Measurements from ENCODE around the gene KIF15. TPM values are rescaled to one million over a fixed set of nuclear protein-coding genes. Genes with fewer than 3 reads are reported as not detected.
"Not testable (repeated sequence)": the region's sequence is repeated elsewhere in the genome, so short reads cannot be mapped to it uniquely, and the experiment has no call there.

Gene KIF15
- total RNA-seq, 2 experiments from 2014 or later: 52.5 to 53.2 TPM

DNA sequence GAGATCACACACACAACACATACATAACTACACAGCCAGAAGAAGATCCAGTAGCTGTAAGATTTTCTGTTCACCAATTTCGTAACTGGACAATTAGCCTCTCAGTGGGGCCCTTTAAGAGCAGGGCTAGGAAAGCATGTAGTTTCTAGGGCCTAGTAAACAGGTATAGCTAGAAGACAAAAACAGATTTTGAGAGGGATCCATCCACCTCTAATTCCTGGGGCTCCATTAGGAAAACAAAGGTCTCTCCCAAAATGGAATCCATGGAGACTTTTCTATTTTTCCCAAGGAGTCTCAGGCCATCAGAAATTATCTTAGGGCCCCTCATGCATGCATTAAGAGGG lies 10.5 kb downstream of the KIF15 start:
- Mint-ChIP-seq H3K36me3 (ENCODE audit: low read depth) (peaks cover 90% of the 10 kb centered on the region), H3K4me1 (peaks cover 2% of the 10 kb centered on the region), H3K4me3 (no peak overlapping the region), H3K27me3 (no peaks in the 10 kb centered on the region), H3K9me3 (peaks cover 41% of the 10 kb centered on the region), H3K27ac (no peak overlapping the region)
- POLR2A ChIA-PET: interaction anchor here (0.8 to 1.1 kb wide), 3 partner anchors 9 to 79 kb away, joined by 3 to 5 read pairs (median 3); partner anchors contain the start of genes KIAA1143 and KIF15
- no peak for DNase-seq
- CTCF ChIA-PET: no interaction called here

DNA sequence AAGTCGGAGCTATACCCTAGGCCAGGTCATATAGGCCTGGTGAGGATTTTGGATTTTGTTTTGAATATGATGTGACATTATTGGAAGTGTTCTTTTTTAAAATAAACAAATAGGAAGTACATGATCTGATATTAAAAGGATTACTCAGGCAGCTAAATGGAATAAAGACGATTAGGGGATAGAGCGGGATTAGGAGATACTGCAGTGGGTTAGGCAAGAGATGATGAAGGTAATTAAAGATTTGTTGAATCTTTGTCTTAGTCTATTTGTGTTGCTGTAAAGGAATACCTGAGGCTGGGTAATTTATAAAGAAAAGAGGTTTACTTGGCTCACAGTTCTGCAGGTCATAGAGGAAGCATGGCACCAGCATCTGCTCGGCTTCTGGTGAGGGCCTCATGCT lies 21.3 kb downstream of the KIF15 start:
- no peaks in the 10 kb centered on the region for H3K27me3 Mint-ChIP-seq
- ChIA-PET POLR2A (no interaction called here), CTCF (no interaction called here)
- H3K36me3 Mint-ChIP-seq (ENCODE audit: low read depth): peaks cover 82% of the 10 kb centered on the region
- H3K9me3 Mint-ChIP-seq: no peaks in the 10 kb centered on the region
- H3K27ac Mint-ChIP-seq: no peak overlapping the region
- no peak for DNase-seq
- H3K4me3 Mint-ChIP-seq: no peak overlapping the region
- H3K4me1 Mint-ChIP-seq: no peaks in the 10 kb centered on the region

DNA sequence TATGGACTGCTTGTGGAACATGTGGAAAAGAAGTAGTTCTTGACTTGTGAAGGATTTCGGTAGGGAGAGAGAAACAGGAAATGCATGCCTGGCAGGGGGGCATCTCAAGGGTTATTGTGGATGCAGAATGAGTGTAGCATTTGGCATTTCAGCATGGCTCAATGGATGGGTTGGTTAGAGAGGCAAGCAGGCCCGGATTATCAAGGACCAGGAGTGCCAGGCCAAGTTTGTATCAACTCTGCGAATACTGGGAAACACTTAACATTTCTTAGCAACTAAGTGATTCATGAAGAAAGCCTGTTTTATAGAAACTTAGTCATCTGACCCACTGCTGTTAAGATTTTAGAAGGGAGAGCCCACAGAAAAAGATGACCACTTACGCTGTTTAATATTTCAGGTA lies 33.6 kb downstream of the KIF15 start:
- Mint-ChIP-seq H3K4me1 (no peaks in the 10 kb centered on the region), H3K36me3 (ENCODE audit: low read depth) (peaks cover 63% of the 10 kb centered on the region), H3K27ac (peak overlapping the region; percentile 3), H3K4me3 (no peak overlapping the region), H3K27me3 (no peaks in the 10 kb centered on the region), H3K9me3 (no peaks in the 10 kb centered on the region)
- no peak for DNase-seq
- CTCF ChIA-PET: no interaction called here
- POLR2A ChIA-PET: interaction anchor here (2.0 kb wide), 1 partner anchor 33 kb away, joined by 8 read pairs; the partner anchor contains the start of genes KIAA1143 and KIF15

DNA sequence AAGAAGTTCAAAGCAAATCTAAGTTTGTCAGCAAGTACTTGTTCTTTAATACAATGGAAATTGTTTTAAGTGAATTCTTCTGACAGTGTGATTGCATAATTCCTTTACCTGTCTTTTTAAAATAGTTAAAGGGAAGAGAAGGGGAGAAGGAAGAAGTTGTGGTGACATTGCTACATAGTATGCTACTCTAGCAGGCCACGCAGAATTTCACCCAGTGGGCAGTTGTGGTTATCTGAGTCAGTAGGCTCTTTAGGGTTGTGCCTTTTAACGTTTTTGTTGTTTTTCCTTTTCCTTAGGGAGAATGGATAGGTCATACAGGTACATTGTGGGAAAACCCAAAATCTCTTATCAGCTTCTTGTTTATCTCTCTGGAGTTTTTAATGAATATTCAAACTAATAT lies 40.4 kb downstream of the KIF15 start:
- Mint-ChIP-seq H3K36me3 (ENCODE audit: low read depth) (peaks cover 66% of the 10 kb centered on the region), H3K27ac (no peak overlapping the region), H3K9me3 (no peaks in the 10 kb centered on the region), H3K4me3 (no peak overlapping the region), H3K27me3 (no peaks in the 10 kb centered on the region), H3K4me1 (no peaks in the 10 kb centered on the region)
- CTCF ChIA-PET: no interaction called here
- POLR2A ChIA-PET: no interaction called here
- no peak for DNase-seq

DNA sequence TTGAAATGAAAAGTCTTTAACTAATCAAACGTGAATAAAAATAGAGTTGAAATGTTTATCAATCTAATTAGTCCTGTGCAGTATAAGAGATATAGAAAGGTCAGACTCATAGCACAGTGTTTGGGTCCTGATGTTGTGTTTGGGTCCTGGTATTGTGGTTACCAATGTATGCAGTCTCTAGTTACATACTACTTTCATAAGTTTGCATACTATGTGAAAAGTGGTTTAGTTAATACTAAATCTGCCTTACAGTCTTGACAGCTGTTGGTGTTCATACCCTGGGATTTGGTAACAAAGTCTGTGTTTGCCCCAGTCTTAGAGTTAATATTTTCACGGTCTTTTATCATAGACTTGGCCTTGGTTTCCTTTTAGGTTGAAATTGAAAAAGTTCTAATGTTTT lies 41.7 kb downstream of the KIF15 start:
- ChIA-PET CTCF (no interaction called here), POLR2A (no interaction called here)
- H3K36me3 Mint-ChIP-seq (ENCODE audit: low read depth): peaks cover 67% of the 10 kb centered on the region
- H3K4me3 Mint-ChIP-seq: no peak overlapping the region
- DNase-seq: no peak
- no peaks in the 10 kb centered on the region for H3K27me3 Mint-ChIP-seq
- H3K27ac Mint-ChIP-seq: no peak overlapping the region
- no peaks in the 10 kb centered on the region for H3K4me1 Mint-ChIP-seq
- H3K9me3 Mint-ChIP-seq: no peaks in the 10 kb centered on the region

DNA sequence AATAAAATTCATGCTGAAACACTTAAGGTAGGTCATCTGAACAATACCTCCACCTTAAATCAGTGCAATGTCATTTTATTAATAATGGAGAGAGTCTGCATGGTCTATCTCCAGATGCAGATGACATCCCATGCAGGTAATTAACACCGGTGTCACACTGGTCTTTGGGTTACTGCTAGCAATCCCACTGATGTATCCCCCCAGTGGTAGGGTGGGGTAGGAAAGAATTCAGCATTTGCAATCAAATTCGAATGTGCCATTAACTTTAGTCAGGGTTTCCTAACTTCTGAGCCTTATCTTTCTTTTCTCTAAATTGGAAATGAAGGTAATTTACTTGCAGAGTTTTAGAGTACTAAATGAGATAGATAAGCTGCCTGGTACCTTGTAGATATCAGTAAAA lies 44.4 kb downstream of the KIF15 start:
- Mint-ChIP-seq H3K36me3 (ENCODE audit: low read depth) (peaks cover 62% of the 10 kb centered on the region), H3K4me3 (no peak overlapping the region), H3K27me3 (no peaks in the 10 kb centered on the region), H3K27ac (no peak overlapping the region), H3K4me1 (no peaks in the 10 kb centered on the region), H3K9me3 (no peaks in the 10 kb centered on the region)
- ChIA-PET CTCF (no interaction called here), POLR2A (no interaction called here)
- no peak for DNase-seq

DNA sequence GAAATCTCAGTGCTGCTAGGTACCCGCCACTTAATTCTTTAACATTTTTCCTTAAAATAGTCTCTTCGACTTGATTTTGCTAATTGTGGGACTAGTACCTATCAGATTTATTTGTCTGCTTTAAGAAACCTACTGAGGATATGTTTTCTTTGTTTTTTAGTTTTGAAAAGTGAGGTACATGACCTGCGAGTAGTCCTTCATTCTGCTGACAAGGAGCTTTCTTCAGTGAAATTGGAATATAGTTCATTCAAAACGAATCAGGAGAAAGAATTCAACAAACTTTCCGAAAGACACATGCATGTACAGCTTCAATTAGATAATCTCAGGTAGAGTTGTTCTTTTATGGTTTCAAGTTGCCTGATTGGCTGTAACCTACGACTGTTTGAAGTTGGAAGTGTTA lies 53.2 kb downstream of the KIF15 start:
- Mint-ChIP-seq H3K36me3 (ENCODE audit: low read depth) (peaks cover 80% of the 10 kb centered on the region), H3K27ac (no peak overlapping the region), H3K27me3 (no peaks in the 10 kb centered on the region), H3K9me3 (peaks cover 17% of the 10 kb centered on the region), H3K4me3 (no peak overlapping the region), H3K4me1 (no peaks in the 10 kb centered on the region)
- ChIA-PET CTCF (no interaction called here), POLR2A (no interaction called here)
- no peak for DNase-seq

DNA sequence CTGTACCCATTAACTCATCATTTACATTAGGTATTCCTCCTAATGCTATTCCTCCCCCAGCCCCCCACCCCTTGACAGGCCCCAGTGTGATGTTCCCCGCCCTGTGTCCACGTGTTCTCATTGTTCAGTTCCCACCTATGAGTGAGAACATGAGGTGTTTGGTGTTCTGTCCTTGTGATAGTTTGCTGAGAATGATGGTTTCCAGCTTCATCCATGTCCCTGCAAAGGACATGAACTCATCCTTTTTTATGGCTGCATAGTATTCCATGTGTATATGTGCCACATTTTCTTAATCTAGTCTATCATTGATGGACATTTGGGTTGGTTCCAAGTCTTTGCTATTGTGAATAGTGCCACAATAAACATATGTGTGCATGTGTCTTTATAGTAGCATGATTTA lies 54.7 kb downstream of the KIF15 start:
- H3K4me3 Mint-ChIP-seq, CTCF ChIA-PET, H3K4me1 Mint-ChIP-seq, H3K27me3 Mint-ChIP-seq, DNase-seq, H3K27ac Mint-ChIP-seq, POLR2A ChIA-PET: not testable (repeated sequence)
- peaks cover 80% of the 10 kb centered on the region for H3K36me3 Mint-ChIP-seq (ENCODE audit: low read depth)
- H3K9me3 Mint-ChIP-seq: peaks cover 20% of the 10 kb centered on the region

DNA sequence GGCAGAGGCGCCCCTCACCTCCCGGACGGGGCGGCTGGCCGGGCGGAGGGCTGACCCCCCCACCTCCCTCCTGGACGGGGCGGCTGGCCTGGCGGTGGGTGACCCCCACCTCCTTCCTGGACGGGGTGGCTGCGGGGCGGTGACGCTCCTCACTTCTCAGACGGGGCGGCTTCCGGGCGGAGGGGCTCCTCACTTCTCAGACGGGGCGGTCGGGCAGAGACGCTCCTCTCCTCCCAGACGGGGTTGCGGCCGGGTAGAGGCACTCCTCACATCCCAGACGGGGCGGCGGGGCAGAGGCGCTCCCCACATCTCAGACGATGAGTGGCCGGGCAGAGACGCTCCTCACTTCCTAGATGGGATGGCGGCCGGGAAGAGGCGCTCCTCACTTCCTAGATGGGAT lies 59.6 kb downstream of the KIF15 start:
- DNase-seq, CTCF ChIA-PET, H3K27ac Mint-ChIP-seq, H3K27me3 Mint-ChIP-seq, H3K4me1 Mint-ChIP-seq, H3K4me3 Mint-ChIP-seq, POLR2A ChIA-PET: not testable (repeated sequence)
- Mint-ChIP-seq H3K9me3 (peaks cover 24% of the 10 kb centered on the region), H3K36me3 (ENCODE audit: low read depth) (peaks cover 87% of the 10 kb centered on the region)

DNA sequence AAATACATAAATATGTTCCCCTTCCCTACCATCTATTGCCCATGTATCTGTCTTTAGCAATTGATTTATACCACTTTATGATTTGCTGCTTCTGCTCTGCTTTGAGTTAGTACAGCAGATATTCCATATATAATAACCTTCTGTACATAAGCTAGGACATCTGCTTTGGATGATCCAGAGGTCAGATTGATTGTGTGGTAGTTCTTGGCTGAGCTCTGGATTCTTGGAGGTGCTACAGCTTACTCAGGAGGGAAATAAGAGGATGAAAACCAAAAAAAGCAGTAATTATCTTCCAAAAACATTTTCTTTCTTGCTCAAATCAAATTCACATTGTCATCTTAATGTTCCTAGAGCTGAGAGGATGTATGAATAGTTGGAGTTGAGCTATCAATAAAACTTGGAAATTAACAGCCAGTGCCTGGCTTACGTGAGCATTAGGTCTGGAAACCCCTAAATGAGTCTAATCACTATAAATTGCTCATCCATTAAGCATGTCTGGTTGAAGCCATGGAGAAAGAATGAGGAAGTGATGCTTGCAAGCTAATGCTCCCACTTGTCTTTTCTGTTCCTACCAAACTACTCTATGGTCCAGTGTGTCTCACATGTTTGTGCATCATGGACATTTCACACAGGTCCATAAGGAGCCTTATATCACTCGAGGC lies 63.8 kb downstream of the KIF15 start:
- Mint-ChIP-seq H3K4me3 (no peak overlapping the region), H3K27me3 (no peaks in the 10 kb centered on the region), H3K9me3 (peaks cover 5% of the 10 kb centered on the region), H3K36me3 (ENCODE audit: low read depth) (peaks cover 78% of the 10 kb centered on the region), H3K4me1 (peaks cover 1% of the 10 kb centered on the region), H3K27ac (no peak overlapping the region)
- CTCF ChIA-PET: no interaction called here
- POLR2A ChIA-PET: no interaction called here
- no peak for DNase-seq

DNA sequence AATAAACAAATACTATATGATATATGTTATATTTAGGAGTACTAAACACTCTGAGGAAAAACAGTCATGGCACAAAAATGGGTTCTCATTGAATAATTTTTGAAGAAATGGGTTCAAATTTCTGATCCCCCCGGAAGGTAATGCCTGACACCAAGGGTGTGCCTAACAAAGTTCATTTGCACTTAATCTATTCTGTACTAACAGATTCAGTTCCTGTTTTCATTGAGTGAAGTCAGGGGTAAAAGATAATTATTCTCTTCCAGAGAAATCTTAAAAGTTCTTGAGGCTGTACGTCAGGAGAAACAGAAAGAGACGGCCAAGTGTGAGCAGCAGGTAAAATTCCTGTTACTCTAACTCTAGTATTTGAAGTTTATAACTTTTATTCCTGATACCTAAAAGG lies 65.6 kb downstream of the KIF15 start:
- Mint-ChIP-seq H3K27ac (no peak overlapping the region), H3K4me1 (peaks cover 1% of the 10 kb centered on the region), H3K36me3 (ENCODE audit: low read depth) (peaks cover 82% of the 10 kb centered on the region), H3K27me3 (no peaks in the 10 kb centered on the region), H3K4me3 (no peak overlapping the region), H3K9me3 (peaks cover 4% of the 10 kb centered on the region)
- no peak for DNase-seq
- POLR2A ChIA-PET: no interaction called here
- CTCF ChIA-PET: no interaction called here

DNA sequence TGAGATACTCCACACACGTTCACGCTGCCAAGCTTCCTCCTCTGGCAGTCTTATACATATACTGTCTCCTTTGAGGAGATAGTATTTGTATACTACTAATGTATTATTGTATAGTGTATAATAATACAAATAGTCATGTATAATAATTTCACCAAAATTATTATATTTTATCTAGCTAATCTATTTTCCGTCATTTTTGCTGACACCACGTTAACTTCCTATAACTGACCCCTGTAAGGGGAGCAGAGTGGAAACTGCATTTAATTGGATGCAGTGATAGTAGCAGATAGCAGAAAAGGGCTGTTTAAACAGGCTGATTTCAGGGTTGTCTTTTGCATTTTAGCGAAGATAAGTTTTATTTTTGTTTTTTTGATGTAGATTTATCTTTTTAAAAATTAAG lies 69.6 kb downstream of the KIF15 start:
- POLR2A ChIA-PET: interaction anchor here (2.1 kb wide), 1 partner anchor 69 kb away, joined by 9 read pairs; the partner anchor contains the start of genes KIAA1143 and KIF15
- H3K27me3 Mint-ChIP-seq: no peaks in the 10 kb centered on the region

DNA sequence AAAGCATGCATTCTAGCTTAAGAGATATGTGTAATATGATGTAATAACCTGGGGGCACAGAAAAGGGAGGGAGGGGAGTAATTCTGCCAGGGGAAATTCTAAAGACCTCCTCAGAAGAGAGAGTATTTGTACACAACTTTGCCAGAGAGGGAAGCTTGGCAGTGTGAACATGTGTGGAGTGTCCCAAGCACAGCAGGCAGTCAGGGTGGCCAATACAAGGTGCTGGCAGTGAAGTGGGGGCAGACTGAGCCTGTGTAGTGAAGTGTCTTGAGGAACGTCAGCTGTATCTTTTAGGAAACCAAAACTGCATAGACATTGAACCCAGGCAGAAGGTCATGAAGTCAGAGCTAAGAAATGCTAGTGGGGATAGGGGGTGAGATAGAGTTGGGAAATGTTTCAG lies 70.4 kb downstream of the KIF15 start:
- CTCF ChIA-PET: no interaction called here

More for the DNA sequence above, 69.6 kb downstream of the KIF15 start:
- CTCF ChIA-PET: no interaction called here
- Mint-ChIP-seq H3K36me3 (ENCODE audit: low read depth) (peaks cover 73% of the 10 kb centered on the region), H3K9me3 (peaks cover 3% of the 10 kb centered on the region), H3K27ac (no peak overlapping the region), H3K4me1 (no peaks in the 10 kb centered on the region), H3K4me3 (no peak overlapping the region)
- DNase-seq: no peak

DNA sequence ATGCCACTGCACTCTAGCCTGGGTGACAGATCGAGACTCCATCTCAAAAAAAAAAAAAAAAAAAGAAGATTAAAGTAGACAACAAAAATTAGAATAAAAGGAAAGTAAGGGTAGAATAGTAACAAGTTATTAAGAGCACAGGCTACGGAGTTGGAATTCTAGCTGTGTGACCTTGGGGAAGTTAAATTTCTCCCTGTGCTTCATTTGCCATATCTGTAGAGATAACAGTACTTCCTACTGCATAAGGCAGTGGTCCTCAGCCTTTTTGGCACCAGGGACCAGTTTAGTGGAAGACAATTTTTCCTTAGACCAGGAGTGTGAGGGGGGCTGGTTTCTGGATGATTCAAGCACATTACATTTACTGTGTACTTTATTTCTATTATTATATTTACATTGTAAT lies 71.4 kb downstream of the KIF15 start:
- no peak overlapping the region for H3K27ac Mint-ChIP-seq
- no peak for DNase-seq
- no peak overlapping the region for H3K4me3 Mint-ChIP-seq
- ChIA-PET POLR2A (no interaction called here), CTCF (interaction anchor here (0.5 kb wide), 1 partner anchor 33 kb away, joined by 3 read pairs; no protein-coding TSS in a partner anchor)
- H3K9me3 Mint-ChIP-seq: peaks cover 13% of the 10 kb centered on the region
- peaks cover 75% of the 10 kb centered on the region for H3K36me3 Mint-ChIP-seq (ENCODE audit: low read depth)
- H3K27me3 Mint-ChIP-seq: no peaks in the 10 kb centered on the region
- H3K4me1 Mint-ChIP-seq: no peaks in the 10 kb centered on the region

More for the DNA sequence above, 70.4 kb downstream of the KIF15 start:
- Mint-ChIP-seq H3K4me1 (no peaks in the 10 kb centered on the region), H3K9me3 (peaks cover 11% of the 10 kb centered on the region), H3K36me3 (ENCODE audit: low read depth) (peaks cover 73% of the 10 kb centered on the region), H3K27me3 (no peaks in the 10 kb centered on the region), H3K4me3 (no peak overlapping the region), H3K27ac (no peak overlapping the region)
- POLR2A ChIA-PET: interaction anchor here (2.1 kb wide), 1 partner anchor 70 kb away, joined by 9 read pairs; the partner anchor contains the start of genes KIAA1143 and KIF15
- DNase-seq: no peak

Data from activated CD4-positive, alpha-beta memory T cell treated with anti-CD3 and anti-CD28 coated beads, Interleukin-2, amount 10 ng/mL, durations not matched to agents 7 days and 5 days (primary cell).